CD14-positive monocyte (primary cell): ENCODE data around the gene AHNAK. TPM values are rescaled to one million over a fixed set of nuclear protein-coding genes. Genes with fewer than 3 reads are reported as not detected.
A peak's percentile ranks its signal among the peaks of the same experiment; 100 is the strongest.

ENCODE experiments used
- DNase-seq, 3 donors: peaks; one replicate each; pipeline ENCODE4 v3.0.0-alpha.2; 2011 to 2022
- H2AFZ ChIP-seq: 2 replicates; pipeline ENCODE4 v1.6.0; 2012; ENCODE audit warnings: mild to moderate bottlenecking, low read depth, low read length, inconsistent platforms; ENCODE audit not compliant: insufficient read depth, poor library complexity, severe bottlenecking
- H3K27ac ChIP-seq, 2 donors: 1 replicate in 1 of 2; 2 replicates in 1 of 2; pipeline ENCODE4 v1.5.1; 2012 to 2013; ENCODE audit warnings: low read length in 2 of 2, control low read depth in 1 of 2, inconsistent platforms in 1 of 2, low read depth in 1 of 2, mild to moderate bottlenecking in 1 of 2
- H3K27me3 ChIP-seq, 2 donors: one replicate each; pipeline versions ENCODE4 v1.6.0 to v1.6.1; 2011 to 2013; ENCODE audit warnings: low read length in 2 of 2; ENCODE audit not compliant: control insufficient read depth in 2 of 2, insufficient read depth in 2 of 2
- H3K36me3 ChIP-seq, 2 donors: replicated peaks in 1 of 2; 1 replicate in 1 of 2; 2 replicates in 1 of 2; pipeline versions ENCODE4 v1.5.1 to v1.6.1; 2012 to 2013; ENCODE audit warnings: low read length in 2 of 2, control low read depth in 1 of 2, inconsistent platforms in 1 of 2, mild to moderate bottlenecking in 1 of 2; ENCODE audit not compliant: insufficient read depth in 2 of 2, control insufficient read depth in 1 of 2
- H3K4me1 ChIP-seq, 2 donors: 1 replicate in 1 of 2; 2 replicates in 1 of 2; pipeline versions ENCODE4 v1.5.1 to v1.6.1; 2012 to 2013; ENCODE audit warnings: low read length in 2 of 2, control low read depth in 1 of 2, inconsistent platforms in 1 of 2, mild to moderate bottlenecking in 1 of 2, moderate library complexity in 1 of 2; ENCODE audit not compliant: insufficient read depth in 2 of 2, control insufficient read depth in 1 of 2
- H3K4me2 ChIP-seq: replicated peaks from 2 replicates; pipeline ENCODE3; 2012; ENCODE audit warnings: low read length, moderate library complexity, mild to moderate bottlenecking; ENCODE audit not compliant: poor library complexity, severe bottlenecking; ENCODE audit errors: extremely low read depth
- H3K4me3 ChIP-seq, 3 experiments: fragments of 200-600 bp in 1 of 3; sonication (generic) in 1 of 3; replicated peaks in 1 of 3; 1 replicate in 2 of 3; 2 replicates in 1 of 3; pipeline ENCODE4 v1.5.1; 2011 to 2013; ENCODE audit warnings: low read length in 3 of 3, mild to moderate bottlenecking in 3 of 3, control low read depth in 2 of 3, low read depth in 2 of 3, inconsistent platforms in 1 of 3, moderate library complexity in 1 of 3
- H3K79me2 ChIP-seq: 2 replicates; pipeline ENCODE4 v1.6.0; 2012; ENCODE audit warnings: mild to moderate bottlenecking, control low read depth, inconsistent platforms, low read length, moderate library complexity; ENCODE audit not compliant: insufficient read depth
- H3K9ac ChIP-seq: 2 replicates; pipeline ENCODE4 v1.6.0; 2017; ENCODE audit warnings: low read length, mild to moderate bottlenecking; ENCODE audit not compliant: insufficient read depth, poor library complexity, severe bottlenecking
- H3K9me3 ChIP-seq, 2 donors: replicated peaks in 1 of 2; 1 replicate in 1 of 2; 2 replicates in 1 of 2; pipeline versions ENCODE4 v1.5.1 to v1.6.1; 2012 to 2013; ENCODE audit warnings: low read length in 2 of 2, control low read depth in 1 of 2; ENCODE audit not compliant: control insufficient read depth in 1 of 2, insufficient read depth in 1 of 2
- H4K20me1 ChIP-seq: 2 replicates; pipeline ENCODE4 v1.6.0; 2012; ENCODE audit warnings: mild to moderate bottlenecking, low read length, control low read depth, moderate library complexity; ENCODE audit not compliant: insufficient read depth
- H3K27ac Mint-ChIP-seq, 7 donors: one replicate each; pipeline ENCODE4 v1.8.0; 2020; ENCODE audit warnings: mild to moderate bottlenecking in 7 of 7, mixed read lengths in 7 of 7, moderate library complexity in 6 of 7, inconsistent platforms in 2 of 7
- H3K27me3 Mint-ChIP-seq, 3 donors: one replicate each; pipeline ENCODE4 v1.8.0; 2021 to 2022; ENCODE audit warnings: low read depth in 3 of 3, mild to moderate bottlenecking in 3 of 3, mixed read lengths in 3 of 3, moderate library complexity in 3 of 3, inconsistent platforms in 1 of 3
- H3K36me3 Mint-ChIP-seq, 2 donors: one replicate each; pipeline ENCODE4 v1.8.0; 2020; ENCODE audit warnings: mixed read lengths in 2 of 2, inconsistent platforms in 1 of 2, mild to moderate bottlenecking in 1 of 2
- H3K4me1 Mint-ChIP-seq: one replicate; pipeline ENCODE4 v1.8.0; 2020; ENCODE audit warnings: mild to moderate bottlenecking, mixed read lengths
- H3K4me3 Mint-ChIP-seq, 2 donors: one replicate each; pipeline ENCODE4 v1.8.0; 2020; ENCODE audit warnings: mild to moderate bottlenecking in 2 of 2, mixed read lengths in 2 of 2, moderate library complexity in 1 of 2
- H3K9me3 Mint-ChIP-seq, 7 donors: one replicate each; pipeline ENCODE4 v1.8.0; 2020 to 2022; ENCODE audit warnings: mixed read lengths in 7 of 7, mild to moderate bottlenecking in 6 of 7, moderate library complexity in 6 of 7, inconsistent platforms in 2 of 7
- CTCF ChIP-seq: fragments of 200-600 bp; IDR thresholded peaks from one replicate; pipeline ENCODE4 v1.8.0; 2022; ENCODE audit warnings: antibody characterized with exemption, mild to moderate bottlenecking
- WGBS: methylation state at CpG from one replicate; pipeline ENCODE4 v1.1.5; 2013; ENCODE audit warnings: missing lambda C conversion rate; ENCODE audit not compliant: insufficient coverage; 5-methylcytosine and 5-hydroxymethylcytosine counted together
- intact Hi-C, 2 donors: fragments of 100-400 bp; cut with micrococcal nuclease; formaldehyde crosslinking; loops; one replicate each; pipeline versions ENCODE4 v1.15.0 to v1.15.1; 2023
- polyA plus RNA-seq, 3 donors: library from polyadenylated mRNA; depleted of rRNA in 1 of 3; unstranded in 2 of 3; stranded (reverse) in 1 of 3; fragments of 300-500 nt in 2 of 3; fragments of >200 nt in 1 of 3; fragmentation: Illumina TruSeq in 2 of 3; gene quantifications; 1 replicate in 2 of 3; 2 replicates in 1 of 3; pipeline ENCODE4 v1.2.3, GENCODE V29; 2012 to 2021

The AHNAK gene
- polyA plus RNA-seq, 3 donors, result 80.0 to 201 (median 103) TPM

- WGBS, result 95% methylated on average over 8 of the region's 15 CpGs
- Mint-ChIP-seq H3K27me3 (peaks cover 0 to 3% (median 0%) of the 10 kb centered on the region in 3 donors), H3K36me3 (peaks cover 0 to 9% of the 10 kb centered on the region in 2 donors), H3K4me3 (no peak overlapping the region), H3K27ac (peak overlapping the region in 4 of 7 donors; percentile 35 to 98 (median 77)), H3K9me3 (peaks cover 0 to 6% (median 0%) of the 10 kb centered on the region in 7 donors), H3K4me1 (peaks cover 75% of the 10 kb centered on the region)
- Histone ChIP-seq H3K4me3 (no peak overlapping the region), H4K20me1 (no peaks in the 10 kb centered on the region), H3K36me3 (no peaks in the 10 kb centered on the region), H3K9ac (no peak overlapping the region), H3K4me2 (no peak overlapping the region), H3K9me3 (no peaks in the 10 kb centered on the region), H3K4me1 (peaks cover 61 to 74% of the 10 kb centered on the region in 2 donors), H3K27me3 (no peaks in the 10 kb centered on the region), H2AFZ (no peak overlapping the region), H3K27ac (no peak overlapping the region), H3K79me2 (no peaks in the 10 kb centered on the region)
- no peak for TF ChIP-seq CTCF
- intact Hi-C loops, result loop anchor here in 1 of 2 donors (5.0 kb wide), 1 partner anchor 77 kb away; no protein-coding TSS in a partner anchor
- no peak for DNase-seq
Observed at GRCh38 chr11:62504158-62504973, 42.2 kb downstream of the AHNAK start.

GRCh38 chr11:62502030-62502730 is 44.4 kb downstream of the AHNAK start:
- Histone ChIP-seq H3K27me3 (no peaks in the 10 kb centered on the region), H3K4me2 (peak overlapping the region; percentile 27), H3K9ac (no peak overlapping the region), H2AFZ (no peak overlapping the region), H3K27ac (peak overlapping the region; percentile 46 to 61), H3K79me2 (no peaks in the 10 kb centered on the region), H3K36me3 (no peaks in the 10 kb centered on the region), H3K4me1 (peaks cover 70 to 77% of the 10 kb centered on the region in 2 donors), H3K9me3 (no peaks in the 10 kb centered on the region), H4K20me1 (no peaks in the 10 kb centered on the region), H3K4me3 (peak overlapping the region in 1 of 3 experiments; percentile 27)
- 24% methylated on average over 2 of the region's 10 CpGs for WGBS
- H3K36me3 Mint-ChIP-seq, result peaks cover 0 to 9% of the 10 kb centered on the region in 2 donors
- peak overlapping the region in 1 of 2 donors; percentile 78 for H3K4me3 Mint-ChIP-seq
- DNase-seq, result no peak
- intact Hi-C loops, result loop anchor here in 1 of 2 donors (5.0 kb wide), 1 partner anchor 75 kb away; no protein-coding TSS in a partner anchor
- H3K4me1 Mint-ChIP-seq, result peaks cover 82% of the 10 kb centered on the region
- TF ChIP-seq CTCF, result no peak
- peaks cover 0 to 6% (median 0%) of the 10 kb centered on the region in 7 donors for H3K9me3 Mint-ChIP-seq
- peak overlapping the region; percentile 58 to 98 (median 93) for H3K27ac Mint-ChIP-seq
- H3K27me3 Mint-ChIP-seq, result peaks cover 0 to 3% (median 0%) of the 10 kb centered on the region in 3 donors
